Raji (cell line): ENCODE data around the gene DUSP5.
A peak's percentile ranks its signal among the peaks of the same experiment; 100 is the strongest.

Experiments
- POLR2A ChIP-seq: IDR thresholded peaks from 2 replicates; pipeline ENCODE4 v1.6.1; 2011; ENCODE audit warnings: low read depth, low read length, control low read depth; ENCODE audit not compliant: insufficient read depth

DUSP5 gene

DNA sequence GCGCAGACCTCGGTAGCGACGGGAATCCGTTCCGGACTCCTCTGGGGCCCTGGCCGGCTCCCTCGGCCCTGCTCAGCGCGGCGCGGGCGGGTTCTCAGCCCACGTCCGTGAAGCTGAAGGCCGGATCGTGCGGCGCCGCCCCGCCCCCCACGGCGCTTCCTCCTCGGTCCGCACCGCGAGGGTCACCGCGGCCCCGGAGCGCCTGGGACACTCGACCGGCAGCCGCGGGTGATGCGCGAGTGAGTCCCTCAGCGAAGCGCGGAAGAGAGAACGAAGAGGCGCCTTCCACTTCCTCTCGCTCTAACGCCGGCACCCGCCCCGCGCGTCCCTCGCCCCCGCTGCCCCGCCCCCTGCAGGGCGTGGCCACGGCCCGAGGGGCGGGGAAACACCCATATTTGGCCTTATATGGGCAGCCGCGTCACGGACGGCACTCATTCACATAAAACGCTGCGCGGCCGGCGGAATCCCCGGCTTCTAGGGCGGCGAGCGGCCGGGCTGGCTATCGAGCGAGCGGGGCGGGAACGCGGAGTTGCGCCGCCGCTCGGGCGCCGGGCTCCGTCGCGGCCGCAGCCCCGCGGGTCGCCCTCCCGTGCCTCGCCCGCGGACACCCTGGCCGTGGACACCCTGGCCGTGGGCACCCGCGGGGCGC is at the start of gene DUSP5:
Gene DUSP5 (plus strand): TSS at position 470 of the 649 bp plus-strand sequence. CDS start 215 bp downstream, outside the sequence.
- peak; percentile 71 for TF ChIP-seq POLR2A

- TF ChIP-seq POLR2A: no peak
Measured at GRCh38 chr10:110448682-110449418, 48.9 kb upstream of the DUSP5 start.

DNA sequence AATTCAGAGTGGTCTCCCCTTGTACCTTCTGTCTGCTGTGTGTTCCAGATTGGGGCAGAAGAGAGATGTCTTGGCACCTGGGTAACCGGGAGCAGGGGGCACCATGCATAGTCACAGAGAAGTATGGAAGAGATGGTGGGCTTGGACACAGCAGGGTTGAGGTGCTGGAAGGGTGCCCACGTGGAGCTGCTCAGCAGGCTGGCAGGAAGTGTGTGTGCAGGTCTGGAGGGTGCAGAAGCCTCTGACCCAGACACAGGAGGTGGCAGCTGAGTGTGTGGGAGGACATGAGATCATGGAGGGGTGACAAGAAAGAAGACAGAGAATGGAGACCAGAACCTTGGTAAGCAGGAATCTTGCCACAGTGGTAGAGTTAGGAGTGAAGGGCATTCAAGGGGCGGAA is 42.3 kb upstream of the DUSP5 start:
- no peak for TF ChIP-seq POLR2A

GRCh38 chr10:110456046-110456445 is 41.7 kb upstream of the DUSP5 start:
- no peak for TF ChIP-seq POLR2A

GRCh38 chr10:110456523-110457091 is 41.1 kb upstream of the DUSP5 start:
- TF ChIP-seq POLR2A: no peak

GRCh38 chr10:110457851-110458250 is 39.9 kb upstream of the DUSP5 start:
- no peak for TF ChIP-seq POLR2A

GRCh38 chr10:110458266-110458920 is 39.3 kb upstream of the DUSP5 start:
- TF ChIP-seq POLR2A: no peak

GRCh38 chr10:110459600-110459999 is 38.1 kb upstream of the DUSP5 start:
- TF ChIP-seq POLR2A: no peak

- no peak for TF ChIP-seq POLR2A
Measured at GRCh38 chr10:110460111-110460809, 37.4 kb upstream of the DUSP5 start.

- no peak for TF ChIP-seq POLR2A
Measured at GRCh38 chr10:110461088-110461487, 36.6 kb upstream of the DUSP5 start.

DNA sequence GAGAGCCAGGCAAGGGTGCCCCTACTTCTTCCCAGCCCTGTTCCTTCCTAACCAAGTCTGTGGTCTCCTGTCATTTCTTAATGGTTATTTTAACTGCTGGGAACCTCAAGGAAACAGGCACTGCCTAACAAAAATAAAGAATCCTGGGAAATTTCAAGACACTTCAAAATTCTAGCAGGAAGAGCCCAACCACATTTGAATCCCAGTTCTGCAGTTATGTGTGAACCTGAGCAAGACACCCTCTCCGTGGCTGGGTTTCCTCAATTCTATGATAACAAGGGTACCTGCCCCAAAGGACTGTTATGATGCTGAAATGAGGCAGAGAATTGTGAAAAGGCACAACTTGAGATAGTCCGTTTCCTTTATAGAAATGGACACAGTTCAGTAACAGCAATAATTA is 36.2 kb upstream of the DUSP5 start:
- no peak for TF ChIP-seq POLR2A

- no peak for TF ChIP-seq POLR2A
Measured at GRCh38 chr10:110462166-110463095, 35.3 kb upstream of the DUSP5 start.

DNA sequence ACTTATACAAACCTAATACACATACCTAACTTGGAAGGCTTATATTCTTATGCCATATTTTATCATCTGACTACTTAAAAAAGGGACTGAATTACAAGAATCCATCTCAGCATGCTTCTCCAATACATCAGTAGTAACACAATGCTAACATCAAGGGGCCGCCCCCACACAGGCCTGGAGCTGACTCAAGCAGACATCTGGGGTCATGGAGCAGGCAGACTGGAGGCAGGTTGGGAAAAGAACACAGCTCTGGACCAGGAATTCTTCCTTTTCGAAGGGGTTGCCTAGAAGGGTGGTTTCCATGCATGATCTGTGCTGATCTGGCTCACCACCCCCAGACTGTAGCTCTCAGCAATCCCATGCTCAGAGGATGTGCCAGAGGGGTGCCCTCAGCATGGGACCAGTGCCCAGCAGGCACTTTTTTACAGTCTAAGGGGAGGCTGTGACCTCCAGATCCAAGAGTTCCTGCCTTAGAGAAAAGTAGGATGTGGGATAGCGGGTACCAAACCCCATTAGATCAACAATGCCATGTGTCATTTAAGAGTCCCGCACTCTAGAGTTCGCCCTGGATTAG is 26.1 kb upstream of the DUSP5 start:
- TF ChIP-seq POLR2A: no peak

- no peak for TF ChIP-seq POLR2A
Measured at GRCh38 chr10:110474017-110474416, 23.7 kb upstream of the DUSP5 start.
